Activated naive CD4-positive, alpha-beta T cell treated with anti-CD3 and anti-CD28 coated beads, Interleukin-2, amount 50 U/mL, for 16 hours (primary cell): ENCODE measurements around the gene LRRN2.

Source experiments
- DNase-seq: peaks from one replicate; pipeline ENCODE4 v3.0.0-alpha.2; 2020

LRRN2 gene

GRCh38 chr1:204688776-204689175, 3.2 kb upstream of the LRRN2 start:
- no peak for DNase-seq

DNA sequence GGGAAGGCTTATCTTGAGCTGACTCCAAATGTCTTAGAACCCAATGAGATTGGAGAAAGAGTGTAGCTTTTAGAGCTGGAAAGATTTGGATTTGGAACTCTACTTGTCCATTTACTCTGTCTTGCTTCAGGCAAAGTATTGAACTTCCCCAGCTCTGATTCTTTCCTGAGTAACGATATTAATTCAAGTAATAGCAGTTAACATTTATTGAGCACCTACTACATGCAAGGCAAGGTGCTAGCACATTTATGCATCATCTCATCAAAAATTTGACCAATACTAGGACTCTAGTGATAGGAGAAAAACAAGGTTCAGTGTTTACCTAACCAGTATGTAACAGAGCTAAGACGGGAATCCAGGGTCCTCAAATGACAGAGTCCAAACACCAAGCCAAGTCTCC, 2.5 kb upstream of the LRRN2 start:
- no peak for DNase-seq

DNA sequence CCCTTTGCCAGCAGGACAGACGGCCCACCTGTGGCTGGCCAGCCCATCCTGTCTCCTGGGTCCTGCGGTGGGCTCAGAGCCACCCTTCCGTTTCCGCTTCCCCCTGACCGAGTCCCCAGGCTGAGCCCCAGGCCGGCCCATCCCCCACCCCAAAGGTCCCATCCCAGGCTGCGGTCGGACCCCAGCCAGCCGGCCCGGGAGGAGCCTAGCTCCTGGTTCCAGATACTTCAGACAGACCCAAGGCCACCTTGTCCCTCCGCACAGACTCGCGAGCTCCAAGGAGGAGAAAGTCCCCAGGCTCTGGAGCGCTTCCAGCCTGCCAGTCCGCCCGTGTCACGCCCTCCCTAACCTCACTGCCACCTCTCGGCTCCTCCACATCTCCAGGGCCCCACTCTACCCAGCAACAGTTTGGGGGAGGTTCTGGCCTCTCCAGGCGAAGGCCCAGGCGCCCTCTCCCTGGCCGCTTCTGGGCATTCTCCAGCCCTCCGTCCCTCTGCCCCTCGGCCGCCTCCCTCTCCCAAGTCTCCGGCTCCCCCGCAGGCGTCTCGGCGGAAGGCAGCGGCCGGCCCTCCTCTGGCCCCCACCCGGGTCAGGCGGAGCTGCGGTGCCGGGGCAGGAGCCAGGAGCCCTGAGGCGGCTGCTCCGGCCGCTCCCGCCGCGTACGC, 835 bp downstream of the LRRN2 start:
- DNase-seq: no peak

GRCh38 chr1:204684206-204684570, 1.4 kb downstream of the LRRN2 start:
- DNase-seq: no peak

- DNase-seq: no peak
Measured at GRCh38 chr1:204683284-204684205, 2.0 kb downstream of the LRRN2 start.

DNA sequence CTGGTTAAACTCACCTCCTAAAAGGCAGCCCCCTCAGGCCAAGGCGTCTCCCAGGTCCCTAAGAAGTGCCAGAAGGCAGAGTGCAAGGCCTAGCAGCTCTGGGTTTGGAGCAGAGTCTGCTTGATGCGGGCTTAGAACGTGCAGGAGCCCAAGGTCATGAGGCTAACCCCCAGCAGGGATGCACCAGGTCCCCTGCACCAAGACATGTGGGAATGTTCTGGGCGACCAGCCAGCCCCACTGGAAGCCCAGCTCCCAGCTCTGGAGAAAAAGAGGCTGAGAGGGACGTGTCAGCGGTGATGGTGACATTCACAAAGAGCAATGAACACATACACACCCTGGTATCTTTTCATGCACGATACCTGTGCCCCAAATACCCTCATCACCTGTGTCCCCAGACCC, 5.1 kb downstream of the LRRN2 start:
- DNase-seq: no peak

GRCh38 chr1:204680051-204680450, 5.5 kb downstream of the LRRN2 start:
- DNase-seq: no peak

DNA sequence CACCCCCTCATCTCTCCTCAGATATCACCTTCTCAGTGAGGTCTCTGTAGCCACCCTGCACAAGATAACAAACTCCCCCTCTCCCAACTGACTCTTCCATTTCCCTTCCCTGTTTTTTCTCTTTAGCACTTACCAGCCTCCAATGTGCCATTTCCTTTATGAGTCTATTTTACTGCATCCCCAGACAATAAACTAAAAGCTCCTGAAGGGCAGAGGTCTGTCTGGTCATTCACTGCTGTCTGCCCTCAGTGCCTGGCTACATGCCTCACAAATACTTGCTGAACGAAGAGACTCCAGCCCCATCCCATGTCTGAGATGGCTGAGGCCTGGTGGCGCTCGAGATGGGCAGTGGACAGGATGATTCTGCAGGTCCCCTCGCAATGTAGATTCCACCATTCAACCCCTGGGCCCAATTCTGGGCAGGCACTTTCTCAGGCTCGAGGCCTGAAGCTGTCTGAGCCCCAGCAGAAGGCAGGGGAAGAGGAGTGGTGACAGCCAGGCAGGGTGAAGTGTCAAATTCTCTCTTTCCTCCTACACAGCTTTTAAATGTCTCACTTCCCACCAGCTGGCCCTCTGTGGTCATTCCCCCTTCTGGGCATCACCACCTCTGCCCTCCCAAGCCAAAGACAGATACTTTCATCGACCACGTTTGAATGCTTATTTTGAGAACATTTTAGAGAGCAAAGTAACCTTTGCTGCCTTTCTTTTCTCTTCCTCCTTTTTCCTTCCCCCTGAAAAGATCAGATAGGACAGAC, 6.6 kb downstream of the LRRN2 start:
- no peak for DNase-seq

- no peak for DNase-seq
Measured at GRCh38 chr1:204677864-204678263, 7.7 kb downstream of the LRRN2 start.

DNA sequence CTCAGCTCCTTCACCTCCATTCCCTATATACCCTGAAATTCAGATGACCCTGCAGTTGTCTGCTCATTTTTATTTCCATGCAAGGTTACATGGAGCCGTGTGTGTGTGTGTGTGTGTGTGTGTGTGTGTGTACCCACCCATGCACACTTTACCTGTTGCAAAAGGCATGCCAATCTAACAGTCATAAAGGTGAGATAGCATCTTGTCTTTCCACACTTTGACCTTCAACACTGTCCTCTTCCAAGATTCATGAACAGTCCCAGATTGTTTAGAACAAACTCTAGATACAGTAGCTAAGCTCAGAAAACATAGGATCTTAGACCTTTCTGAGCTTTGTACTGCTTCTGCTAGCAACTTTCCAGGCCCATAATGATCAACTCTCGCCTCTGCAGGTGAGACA, 9.5 kb downstream of the LRRN2 start:
- no peak for DNase-seq

DNA sequence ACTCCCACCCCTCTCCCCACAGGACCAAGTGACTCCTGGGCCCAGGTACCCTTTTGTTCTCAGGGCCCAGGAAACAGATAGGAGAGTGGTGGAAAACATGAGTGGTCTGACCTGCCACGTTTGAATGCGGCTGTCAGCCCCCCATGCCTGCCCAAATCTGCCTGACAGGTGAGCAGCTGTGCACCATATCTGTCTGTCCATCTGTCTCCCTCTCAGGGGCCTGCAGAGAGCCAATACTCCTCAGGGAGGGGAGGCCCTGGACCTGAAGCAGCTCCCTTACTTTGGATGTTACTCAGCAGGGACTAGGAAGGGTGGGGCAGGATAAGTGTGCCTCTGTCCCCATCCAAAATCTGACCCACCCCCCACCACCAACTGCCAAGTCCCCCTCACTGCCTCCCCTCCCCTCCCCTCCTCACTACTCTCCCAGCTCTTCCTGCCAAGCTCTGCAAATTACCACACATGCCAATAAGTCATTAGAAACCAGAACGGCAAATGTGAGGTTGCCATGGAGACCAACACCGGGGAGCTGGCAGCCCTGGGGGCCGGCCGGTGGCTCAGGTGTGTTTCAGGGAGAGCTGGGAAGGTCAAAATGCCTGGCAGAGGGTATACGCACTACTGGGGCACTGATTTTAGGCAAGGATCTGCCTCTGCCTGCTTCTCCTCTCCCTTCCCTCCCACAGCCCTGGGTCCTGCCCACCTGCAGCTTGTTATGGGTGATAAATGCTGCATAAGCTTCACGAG, 11.5 kb downstream of the LRRN2 start:
- no peak for DNase-seq

DNA sequence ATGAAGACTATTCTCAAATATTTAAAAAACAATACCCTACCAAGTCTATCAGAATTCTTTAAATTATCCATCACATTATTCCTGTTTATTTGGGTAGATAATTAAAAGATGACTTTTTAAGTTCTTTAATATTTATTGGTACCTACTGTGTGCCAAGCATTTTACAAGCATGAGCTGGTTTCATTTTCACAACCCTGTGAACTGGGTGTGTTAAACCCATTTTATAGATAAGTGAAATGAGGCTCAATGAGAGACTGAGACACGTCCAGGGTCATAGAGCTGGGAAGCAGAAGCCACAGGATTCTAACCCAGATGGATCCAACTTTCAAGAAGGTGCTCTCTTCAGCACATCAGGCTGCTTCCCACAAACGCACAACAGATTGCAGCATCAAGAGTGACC, 12.3 kb downstream of the LRRN2 start:
- DNase-seq: no peak

GRCh38 chr1:204672482-204673121, 12.9 kb downstream of the LRRN2 start:
- no peak for DNase-seq

DNA sequence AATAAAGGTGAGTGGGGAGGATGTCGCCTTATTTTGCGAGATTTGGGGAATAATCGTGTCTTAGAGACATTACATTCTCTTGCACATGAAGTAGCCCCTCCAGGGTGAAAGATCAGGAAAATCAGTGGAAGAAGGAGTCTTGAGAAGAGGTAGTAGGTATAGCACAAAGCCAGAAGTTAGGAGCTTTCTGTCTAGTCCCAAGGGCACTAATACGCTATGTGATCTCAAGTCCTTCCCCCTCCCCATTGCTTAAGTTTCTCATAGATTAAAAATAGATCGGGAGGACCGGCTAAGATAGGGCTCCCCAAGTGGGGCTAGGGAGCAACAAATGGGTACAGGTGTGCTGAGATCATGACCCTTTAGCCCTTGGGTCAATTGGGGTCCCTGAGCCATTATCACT, 13.5 kb downstream of the LRRN2 start:
- no peak for DNase-seq

DNA sequence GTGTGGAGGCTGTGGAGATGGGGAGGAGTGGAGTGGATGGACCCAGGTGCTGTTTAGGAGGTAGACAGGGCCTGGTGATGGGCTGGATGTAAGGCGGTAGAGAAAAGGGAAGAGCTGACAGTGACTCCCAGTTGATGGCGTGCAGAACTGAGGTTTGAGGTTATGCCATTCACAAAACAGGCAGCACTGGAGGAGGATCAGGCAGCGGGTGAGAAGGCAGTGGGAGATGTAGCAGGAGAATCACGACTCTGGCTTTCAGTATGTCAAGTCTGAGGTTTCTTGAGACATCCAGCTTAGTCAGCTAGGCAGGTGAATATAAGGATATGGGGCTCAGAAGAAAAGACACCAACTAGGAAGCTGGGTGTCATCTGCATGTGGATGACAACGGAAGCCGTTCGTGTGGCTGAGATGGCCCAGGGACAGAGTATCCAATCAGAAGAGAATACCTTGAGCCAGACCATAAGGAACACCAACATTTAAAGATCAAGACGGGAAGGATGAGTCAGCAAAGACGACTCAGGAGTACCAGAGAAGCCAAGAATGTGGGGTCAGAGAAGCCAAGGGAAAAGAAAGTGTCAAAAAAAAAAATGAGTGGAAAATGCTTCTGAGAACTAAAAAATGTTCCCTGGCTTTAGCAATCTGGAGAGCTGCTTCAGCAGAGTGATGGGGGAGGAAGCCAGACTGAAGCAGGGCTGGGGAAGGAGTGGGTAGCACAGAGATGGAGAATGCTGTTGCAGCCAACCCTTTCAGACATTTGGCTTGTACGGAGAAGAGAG, 15.2 kb downstream of the LRRN2 start:
- DNase-seq: no peak

GRCh38 chr1:204669579-204669978, 16.0 kb downstream of the LRRN2 start:
- no peak for DNase-seq

DNA sequence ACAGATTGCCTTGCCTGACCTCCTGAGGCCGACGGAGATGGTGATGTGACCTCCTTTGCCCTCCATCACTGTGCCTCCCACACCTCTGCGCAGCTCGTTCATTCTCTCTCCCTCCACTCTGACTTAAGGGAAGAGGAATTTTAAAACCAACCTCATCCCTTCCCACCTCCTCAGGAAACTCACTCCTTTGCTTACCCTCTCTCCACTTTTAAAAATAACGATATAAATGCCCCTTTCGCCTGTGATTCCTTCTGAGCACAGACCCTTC, 21.2 kb downstream of the LRRN2 start:
- DNase-seq: no peak

DNA sequence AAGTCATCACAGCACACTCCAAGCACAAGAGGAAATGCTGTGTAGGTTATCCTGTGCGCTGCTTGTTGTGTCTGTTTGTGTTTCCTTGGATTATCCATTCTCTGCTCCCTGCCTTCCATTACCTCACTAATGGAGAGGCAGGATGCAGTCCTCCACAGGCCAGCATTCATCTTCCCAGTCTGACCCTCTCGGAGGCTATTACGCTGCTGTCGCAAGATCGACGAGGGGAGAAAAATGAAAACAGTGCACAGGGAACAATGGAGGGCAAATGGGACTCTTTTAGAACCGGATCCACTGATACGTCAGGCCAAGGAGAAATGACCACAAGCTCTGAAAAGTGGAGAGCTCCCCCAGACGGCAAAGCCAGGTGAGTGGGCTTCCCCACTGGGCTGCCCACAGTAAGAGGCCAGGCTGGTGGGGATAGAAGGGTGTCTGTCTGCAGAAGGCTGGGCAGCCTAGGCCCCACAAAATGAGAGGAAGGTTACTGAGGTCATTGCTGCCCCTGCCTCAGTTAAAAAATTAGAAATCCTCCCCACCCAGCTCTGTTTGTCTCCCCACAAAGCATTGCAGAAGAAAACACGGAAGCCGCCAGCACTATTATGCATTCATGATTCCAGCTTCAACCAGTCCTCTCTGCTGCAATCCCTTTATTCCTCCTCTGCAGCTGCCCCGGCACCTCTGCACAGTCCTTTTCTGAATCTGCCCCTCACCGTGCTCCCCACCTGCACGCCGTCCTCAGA, 21.7 kb downstream of the LRRN2 start:
- DNase-seq: no peak

GRCh38 chr1:204662530-204662929, 23.0 kb downstream of the LRRN2 start:
- DNase-seq: no peak

DNA sequence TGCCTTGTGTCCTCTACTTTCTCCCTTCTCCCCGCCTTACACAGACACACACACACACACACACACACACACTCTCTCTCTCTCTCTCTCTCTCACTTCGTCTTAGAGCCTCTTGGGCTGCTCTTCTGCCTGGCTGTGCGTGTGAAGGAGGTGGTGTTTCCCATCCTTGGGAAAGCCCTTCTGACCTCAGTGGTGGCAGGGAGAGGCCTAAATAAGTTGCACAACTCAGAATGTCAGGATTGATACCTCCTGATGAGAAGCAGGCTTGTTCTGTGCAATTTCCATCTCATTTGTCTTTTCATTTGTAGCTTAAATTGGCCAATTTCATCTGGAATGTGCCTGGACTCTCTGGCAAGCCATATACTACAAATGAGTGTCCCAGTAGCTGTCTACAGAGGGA, 25.0 kb downstream of the LRRN2 start:
- no peak for DNase-seq

DNA sequence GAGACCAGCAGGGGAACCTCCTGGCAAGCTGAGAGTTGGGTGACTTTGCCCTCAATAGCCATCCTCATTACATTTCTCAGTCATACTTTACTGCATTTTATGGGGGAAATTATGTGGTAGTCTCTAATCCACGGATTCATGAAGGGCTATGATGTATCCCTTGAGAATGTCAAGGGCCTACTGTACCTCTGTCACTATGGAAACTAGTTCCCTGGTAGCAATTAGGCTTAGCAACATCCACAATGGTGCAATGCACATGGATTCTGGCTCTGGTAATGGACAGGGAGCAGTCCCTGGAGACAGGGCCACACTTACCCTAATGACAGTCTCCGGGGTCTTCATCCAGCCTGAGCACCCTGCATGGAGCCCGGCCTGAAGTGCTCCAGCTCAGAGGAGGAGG, 26.5 kb downstream of the LRRN2 start:
- no peak for DNase-seq
